Thyroid gland (tissue), 4 donors: ENCODE data around the gene DENND1A. TPM values are rescaled to one million over a fixed set of nuclear protein-coding genes. Genes with fewer than 3 reads are reported as not detected.

ENCODE experiments used
- DNase-seq, 2 donors: peaks; one replicate each; pipeline ENCODE4 v3.0.0-alpha.2; 2019
- H3K27ac ChIP-seq, 3 donors: fragments of 200-600 bp; sonication (generic); 1 replicate in 2 of 3; 2 replicates in 1 of 3; pipeline ENCODE4 v1.5.1; 2016 to 2019; ENCODE audit warnings: mild to moderate bottlenecking in 1 of 3, moderate library complexity in 1 of 3
- H3K27me3 ChIP-seq: fragments of 200-600 bp; sonication (generic); one replicate; pipeline ENCODE4 v1.5.1; 2019
- H3K36me3 ChIP-seq, 2 donors: fragments of 200-600 bp; sonication (generic); one replicate each; pipeline ENCODE4 v1.5.1; 2016 to 2019
- H3K4me1 ChIP-seq, 2 donors: fragments of 200-600 bp; sonication (generic); one replicate each; pipeline ENCODE4 v1.5.1; 2017 to 2019
- H3K4me3 ChIP-seq, 3 donors: fragments of 200-600 bp; sonication (generic); replicated peaks in 1 of 3; 1 replicate in 2 of 3; 2 replicates in 1 of 3; pipeline ENCODE4 v1.5.1; 2016; ENCODE audit warnings: mild to moderate bottlenecking in 1 of 3
- H3K9me3 ChIP-seq: fragments of 200-600 bp; sonication (generic); one replicate; pipeline ENCODE4 v1.5.1; 2017
- CTCF ChIP-seq, 6 experiments: fragments of 200-600 bp in 3 of 6; fragments of 450-650 bp in 3 of 6; sonication (generic) in 3 of 6; IDR thresholded peaks; one replicate each; pipeline ENCODE4 v1.5.1; 2016 to 2019; ENCODE audit warnings: antibody characterized with exemption in 6 of 6, mild to moderate bottlenecking in 2 of 6, inconsistent platforms in 1 of 6, moderate library complexity in 1 of 6
- POLR2A ChIP-seq, 2 donors: fragments of 450-650 bp; IDR thresholded peaks; one replicate each; pipeline ENCODE4 v1.6.1; 2017; ENCODE audit warnings: antibody characterized with exemption in 2 of 2, mild to moderate bottlenecking in 2 of 2, moderate library complexity in 1 of 2
- WGBS, 2 donors: methylation state at CpG; one replicate each; pipeline ENCODE4 v1.1.5; 2017; 5-methylcytosine and 5-hydroxymethylcytosine counted together
- intact Hi-C: fragments of 100-400 bp; cut with DNase I; formaldehyde crosslinking; loops from one replicate; pipeline ENCODE4 v1.15.1; 2023
- total RNA-seq, 4 donors: library from RNA; depleted of rRNA; stranded (reverse); fragments of >200 nt; gene quantifications; one replicate each; pipeline ENCODE4 v1.2.3, GENCODE V29; 2016

The DENND1A gene
- total RNA-seq, 4 donors from 2014 or later, result 18.8 to 34.4 (median 28.2) TPM

GRCh38 chr9:123528501-123528900 lies 401.4 kb downstream of the DENND1A start:
- H3K36me3 ChIP-seq, result no peaks in the 10 kb centered on the region
- DNase-seq, result no peak
- no peaks in the 10 kb centered on the region for H3K27me3 ChIP-seq
- H3K4me3 ChIP-seq, result no peak overlapping the region
- no peak overlapping the region for H3K27ac ChIP-seq
- WGBS, 2 donors, result 32 to 48% methylated on average over 2 of the region's 2 CpGs
- no peak for TF ChIP-seq CTCF (IDR thresholded peaks at IDR 0.05)
- TF ChIP-seq POLR2A (IDR thresholded peaks at IDR 0.05), result no peak
- H3K4me1 ChIP-seq, result peaks cover 0 to 6% of the 10 kb centered on the region in 2 donors
- intact Hi-C loops, result no loop called here
- H3K9me3 ChIP-seq, result no peaks in the 10 kb centered on the region

- peaks cover 0 to 6% of the 10 kb centered on the region in 2 donors for H3K4me1 ChIP-seq
- no peak overlapping the region for H3K4me3 ChIP-seq
- H3K27me3 ChIP-seq, result no peaks in the 10 kb centered on the region
- H3K36me3 ChIP-seq, result no peaks in the 10 kb centered on the region
- no peak overlapping the region for H3K27ac ChIP-seq
- TF ChIP-seq CTCF (IDR thresholded peaks at IDR 0.05) (no peak), POLR2A (IDR thresholded peaks at IDR 0.05) (no peak)
- no peak for DNase-seq
- no peaks in the 10 kb centered on the region for H3K9me3 ChIP-seq
- WGBS, 2 donors, result 93 to 94% methylated on average over 2 of the region's 2 CpGs
- intact Hi-C loops, result no loop called here
These were observed 401.9 kb downstream of the DENND1A start for GRCh38 chr9:123527981-123528380.

- H3K4me3 ChIP-seq, result no peak overlapping the region
- no peaks in the 10 kb centered on the region for H3K9me3 ChIP-seq
- 94 to 99% methylated on average over 3 of the region's 3 CpGs for WGBS, 2 donors
- DNase-seq, result no peak
- no peak overlapping the region for H3K27ac ChIP-seq
- TF ChIP-seq POLR2A (IDR thresholded peaks at IDR 0.05) (no peak), CTCF (IDR thresholded peaks at IDR 0.05) (no peak)
- peaks cover 0 to 6% of the 10 kb centered on the region in 2 donors for H3K4me1 ChIP-seq
- intact Hi-C loops, result no loop called here
- no peaks in the 10 kb centered on the region for H3K27me3 ChIP-seq
- H3K36me3 ChIP-seq, result no peaks in the 10 kb centered on the region
These were observed 404.0 kb downstream of the DENND1A start for GRCh38 chr9:123525957-123526356.

GRCh38 chr9:123525424-123525823 lies 404.5 kb downstream of the DENND1A start:
- H3K4me3 ChIP-seq, result no peak overlapping the region
- WGBS, 2 donors, result 91 to 95% methylated on average over 6 of the region's 6 CpGs
- no peak overlapping the region for H3K27ac ChIP-seq
- no peak for DNase-seq
- H3K4me1 ChIP-seq, result peaks cover 0 to 6% of the 10 kb centered on the region in 2 donors
- no peaks in the 10 kb centered on the region for H3K36me3 ChIP-seq
- intact Hi-C loops, result no loop called here
- no peaks in the 10 kb centered on the region for H3K9me3 ChIP-seq
- no peaks in the 10 kb centered on the region for H3K27me3 ChIP-seq
- TF ChIP-seq POLR2A (IDR thresholded peaks at IDR 0.05), result no peak
- no peak for TF ChIP-seq CTCF (IDR thresholded peaks at IDR 0.05)

GRCh38 chr9:123524866-123525265 lies 405.1 kb downstream of the DENND1A start:
- Histone ChIP-seq H3K4me1 (peaks cover 0 to 6% of the 10 kb centered on the region in 2 donors), H3K27me3 (no peaks in the 10 kb centered on the region), H3K4me3 (no peak overlapping the region), H3K9me3 (no peaks in the 10 kb centered on the region), H3K36me3 (no peaks in the 10 kb centered on the region), H3K27ac (no peak overlapping the region)
- DNase-seq, result no peak
- TF ChIP-seq CTCF (IDR thresholded peaks at IDR 0.05) (no peak), POLR2A (IDR thresholded peaks at IDR 0.05) (no peak)
- intact Hi-C loops, result no loop called here
- 92 to 93% methylated on average over 6 of the region's 6 CpGs for WGBS, 2 donors
